SK-N-SH treated with all-trans-retinoic acid at 6 μM for 48 hours (cell line): Measurements from ENCODE around the gene SCYGR1.

Experiments
- ATAC-seq: fragments of 200-7000 bp; cut with Tn5 transposase; 3 replicates; pipeline ENCODE4 v1.9.1; 2020; ENCODE audit warnings: mild to moderate bottlenecking, moderate library complexity
- ARNTL ChIP-seq: fragments of 450-650 bp; formaldehyde crosslinking; IDR thresholded peaks from 2 replicates; pipeline ENCODE4 v1.5.0; 2020; ENCODE audit warnings: low read depth, mild to moderate bottlenecking, moderate library complexity, borderline replicate concordance
- BACH2 ChIP-seq: fragments of 250-450 bp; sonication (Bioruptor Pico); IDR thresholded peaks from 2 replicates; pipeline ENCODE4 v1.9.0; 2021; ENCODE audit warnings: mild to moderate bottlenecking, borderline replicate concordance
- CSDC2 ChIP-seq: fragments of 250-450 bp; sonication (Bioruptor Pico); IDR thresholded peaks from 2 replicates; pipeline ENCODE4 v1.5.0; 2020; ENCODE audit warnings: mild to moderate bottlenecking, moderate library complexity
- ESRRG ChIP-seq: fragments of 250-450 bp; sonication (Bioruptor Pico); IDR thresholded peaks from 2 replicates; pipeline ENCODE4 v1.6.1; 2021; ENCODE audit warnings: mild to moderate bottlenecking
- GLIS3 ChIP-seq: fragments of 250-450 bp; sonication (Bioruptor Pico); IDR thresholded peaks from 2 replicates; pipeline ENCODE4 v1.5.0; 2020; ENCODE audit warnings: mild to moderate bottlenecking, moderate library complexity
- ISL1 ChIP-seq: fragments of 250-450 bp; sonication (Bioruptor Pico); IDR thresholded peaks from 2 replicates; pipeline ENCODE4 v2.1.2; 2022; ENCODE audit warnings: mild to moderate bottlenecking, moderate library complexity
- OSR1 ChIP-seq: fragments of 250-450 bp; sonication (Bioruptor Pico); IDR thresholded peaks from 2 replicates; pipeline ENCODE4 v1.8.0; 2022; ENCODE audit warnings: moderate library complexity, mild to moderate bottlenecking, inconsistent platforms
- PPARA ChIP-seq: fragments of 250-450 bp; sonication (Bioruptor Pico); IDR thresholded peaks from 2 replicates; pipeline ENCODE4 v1.5.0; 2020; ENCODE audit warnings: mild to moderate bottlenecking, borderline replicate concordance
- RARB ChIP-seq: fragments of 250-450 bp; sonication (Bioruptor Pico); IDR thresholded peaks from 2 replicates; pipeline ENCODE4 v1.8.0; 2021; ENCODE audit warnings: mild to moderate bottlenecking, moderate library complexity
- SNAI2 ChIP-seq: fragments of 250-450 bp; sonication (Bioruptor Pico); IDR thresholded peaks from 2 replicates; pipeline ENCODE4 v1.5.0; 2020; ENCODE audit warnings: mild to moderate bottlenecking, moderate library complexity
- TCF4 ChIP-seq: fragments of 250-450 bp; sonication (Bioruptor Pico); IDR thresholded peaks from 2 replicates; pipeline ENCODE4 v1.8.0; 2021; ENCODE audit warnings: mild to moderate bottlenecking, moderate library complexity, borderline replicate concordance
- TOX ChIP-seq: fragments of 250-450 bp; sonication (Bioruptor Pico); IDR thresholded peaks from 2 replicates; pipeline ENCODE4 v1.8.0; 2021; ENCODE audit warnings: mild to moderate bottlenecking, moderate library complexity, borderline replicate concordance
- ZC3H10 ChIP-seq: fragments of 250-450 bp; sonication (Bioruptor Pico); IDR thresholded peaks from 2 replicates; pipeline ENCODE4 v1.5.1; 2021; ENCODE audit warnings: mild to moderate bottlenecking, moderate library complexity
- ZFP3 ChIP-seq: fragments of 250-450 bp; sonication (Bioruptor Pico); IDR thresholded peaks from 2 replicates; pipeline ENCODE4 v1.5.0; 2020; ENCODE audit warnings: mild to moderate bottlenecking, moderate library complexity
- ZFP30 ChIP-seq: fragments of 450-650 bp; formaldehyde crosslinking; IDR thresholded peaks from 2 replicates; pipeline ENCODE4 v1.5.0; 2022; ENCODE audit warnings: mild to moderate bottlenecking, moderate library complexity
- ZNF565 ChIP-seq: fragments of 450-650 bp; formaldehyde crosslinking; conservative IDR thresholded peaks from 2 replicates; pipeline ENCODE4 v1.5.0; 2020; ENCODE audit warnings: low read depth, mild to moderate bottlenecking, moderate library complexity
- ZNF70 ChIP-seq: fragments of 450-650 bp; formaldehyde crosslinking; IDR thresholded peaks from 2 replicates; pipeline ENCODE4 v1.5.0; 2020; ENCODE audit warnings: mild to moderate bottlenecking, moderate library complexity
- ZNF8 ChIP-seq: fragments of 450-650 bp; formaldehyde crosslinking; IDR thresholded peaks from 2 replicates; pipeline ENCODE4 v1.5.0; 2020; ENCODE audit warnings: mild to moderate bottlenecking, moderate library complexity
- TF ChIP-seq, protein P1 (sequence below): fragments of 250-450 bp; sonication (Bioruptor Pico); IDR thresholded peaks from 2 replicates; pipeline ENCODE4 v1.5.1; 2021; ENCODE audit warnings: mild to moderate bottlenecking, moderate library complexity
- TF ChIP-seq, protein P2 (sequence below): fragments of 250-450 bp; sonication (Bioruptor Pico); IDR thresholded peaks from 2 replicates; pipeline ENCODE4 v1.8.0; 2021; ENCODE audit warnings: low read depth, mild to moderate bottlenecking, moderate library complexity, borderline replicate concordance
- TF ChIP-seq, protein P3 (sequence below): fragments of 250-450 bp; sonication (Bioruptor Pico); IDR thresholded peaks from 2 replicates; pipeline ENCODE4 v1.8.0; 2020; ENCODE audit warnings: mild to moderate bottlenecking, moderate library complexity, borderline replicate concordance
- TF ChIP-seq, protein P4 (sequence below): fragments of 250-450 bp; sonication (Bioruptor Pico); IDR thresholded peaks from 2 replicates; pipeline ENCODE4 v1.5.0; 2020; ENCODE audit warnings: mild to moderate bottlenecking, moderate library complexity
- TF ChIP-seq, protein P5 (sequence below): fragments of 250-450 bp; sonication (Bioruptor Pico); IDR thresholded peaks from 2 replicates; pipeline ENCODE4 v1.5.1; 2020; ENCODE audit warnings: low read depth, mild to moderate bottlenecking, moderate library complexity

Gene SCYGR1

DNA sequence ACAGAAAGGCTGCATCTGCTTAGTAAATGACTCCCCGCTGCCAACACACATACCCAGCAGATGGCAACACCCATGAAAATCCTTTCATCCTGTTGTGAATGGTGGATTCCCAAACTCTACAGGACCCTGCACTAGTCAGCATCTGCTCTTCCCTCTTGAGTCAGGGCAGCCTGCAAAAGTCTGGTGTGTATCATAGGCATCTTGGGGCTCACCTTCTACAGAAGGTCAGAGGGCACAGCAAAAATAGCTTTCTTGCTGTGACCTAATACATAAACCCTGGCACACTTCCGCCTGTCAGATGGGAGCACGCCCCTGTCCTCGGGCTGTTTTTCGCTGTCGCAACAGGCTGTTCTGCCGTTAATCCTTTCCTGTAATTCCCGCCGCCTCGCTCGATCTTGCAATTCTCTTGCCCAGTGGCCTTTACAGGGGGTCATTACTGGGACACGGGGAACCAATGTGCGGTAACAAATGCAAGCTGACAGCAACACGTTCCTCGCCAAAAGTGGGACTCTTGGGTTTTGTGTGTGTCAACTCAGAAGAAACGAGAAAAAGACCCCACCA, 19.9 kb upstream of the SCYGR1 start (continued):
- TF ChIP-seq, protein P1, sequence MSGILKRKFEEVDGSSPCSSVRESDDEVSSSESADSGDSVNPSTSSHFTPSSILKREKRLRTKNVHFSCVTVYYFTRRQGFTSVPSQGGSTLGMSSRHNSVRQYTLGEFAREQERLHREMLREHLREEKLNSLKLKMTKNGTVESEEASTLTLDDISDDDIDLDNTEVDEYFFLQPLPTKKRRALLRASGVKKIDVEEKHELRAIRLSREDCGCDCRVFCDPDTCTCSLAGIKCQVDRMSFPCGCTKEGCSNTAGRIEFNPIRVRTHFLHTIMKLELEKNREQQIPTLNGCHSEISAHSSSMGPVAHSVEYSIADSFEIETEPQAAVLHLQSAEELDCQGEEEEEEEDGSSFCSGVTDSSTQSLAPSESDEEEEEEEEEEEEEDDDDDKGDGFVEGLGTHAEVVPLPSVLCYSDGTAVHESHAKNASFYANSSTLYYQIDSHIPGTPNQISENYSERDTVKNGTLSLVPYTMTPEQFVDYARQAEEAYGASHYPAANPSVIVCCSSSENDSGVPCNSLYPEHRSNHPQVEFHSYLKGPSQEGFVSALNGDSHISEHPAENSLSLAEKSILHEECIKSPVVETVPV (CRISPR knock-in tag) = no peak

DNA sequence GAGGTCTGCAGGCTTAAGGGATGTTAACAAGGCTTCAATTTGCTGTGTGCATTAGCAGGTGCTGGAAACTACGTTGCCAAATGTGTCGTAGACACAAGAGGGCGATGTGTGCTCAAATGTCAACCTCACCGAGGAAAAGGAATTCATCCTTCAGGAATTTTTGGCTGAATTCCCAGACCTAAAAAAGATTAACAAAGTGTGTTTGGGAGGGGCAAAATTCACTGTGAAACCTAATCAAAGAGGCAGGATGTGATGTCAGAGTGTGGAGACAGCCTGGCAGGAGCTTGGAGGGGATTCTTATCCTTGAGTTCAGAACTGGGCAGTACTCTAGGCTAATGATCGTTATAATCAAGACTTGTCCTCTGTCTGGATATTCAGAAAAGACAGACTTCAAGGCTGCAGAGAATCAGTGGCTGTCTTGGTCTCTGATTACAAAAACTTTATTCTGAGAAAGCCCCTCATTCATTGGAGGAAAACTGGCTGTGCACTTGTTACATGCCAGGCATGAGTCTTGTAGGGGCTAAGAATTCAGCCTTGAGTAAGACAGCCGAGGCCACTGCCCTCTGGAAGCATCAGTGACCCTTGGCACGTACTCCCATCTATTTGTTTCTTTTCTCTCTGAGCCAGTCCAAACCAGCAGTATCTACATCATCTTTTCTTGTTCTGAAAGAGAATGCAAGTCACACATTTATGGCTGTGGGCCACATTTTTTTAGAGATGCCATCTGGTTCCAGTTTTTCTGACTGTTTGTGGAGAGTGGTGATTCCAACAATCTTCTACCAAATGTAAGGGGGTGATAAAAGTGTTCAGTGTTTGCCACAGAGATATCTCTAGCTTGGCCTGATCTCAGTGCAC, 18.7 kb upstream of the SCYGR1 start:
- TF ChIP-seq TCF4 (CRISPR knock-in tag) (0 out of 2 replicates have a peak, but pooled peaks have one; percentile 15), ESRRG (CRISPR knock-in tag) (no peak), BACH2 (no peak), PPARA (no peak), ZC3H10 (CRISPR knock-in tag) (no peak), ISL1 (CRISPR knock-in tag) (peak; percentile 34), SNAI2 (CRISPR knock-in tag) (0 out of 2 replicates have a peak, but pooled peaks have one; percentile 43), ZNF70 (CRISPR knock-in tag) (peak; percentile 48; the same call in 1 of the 2 replicates), ZNF565 (CRISPR knock-in tag) (no peak)
- TF ChIP-seq, protein P2, sequence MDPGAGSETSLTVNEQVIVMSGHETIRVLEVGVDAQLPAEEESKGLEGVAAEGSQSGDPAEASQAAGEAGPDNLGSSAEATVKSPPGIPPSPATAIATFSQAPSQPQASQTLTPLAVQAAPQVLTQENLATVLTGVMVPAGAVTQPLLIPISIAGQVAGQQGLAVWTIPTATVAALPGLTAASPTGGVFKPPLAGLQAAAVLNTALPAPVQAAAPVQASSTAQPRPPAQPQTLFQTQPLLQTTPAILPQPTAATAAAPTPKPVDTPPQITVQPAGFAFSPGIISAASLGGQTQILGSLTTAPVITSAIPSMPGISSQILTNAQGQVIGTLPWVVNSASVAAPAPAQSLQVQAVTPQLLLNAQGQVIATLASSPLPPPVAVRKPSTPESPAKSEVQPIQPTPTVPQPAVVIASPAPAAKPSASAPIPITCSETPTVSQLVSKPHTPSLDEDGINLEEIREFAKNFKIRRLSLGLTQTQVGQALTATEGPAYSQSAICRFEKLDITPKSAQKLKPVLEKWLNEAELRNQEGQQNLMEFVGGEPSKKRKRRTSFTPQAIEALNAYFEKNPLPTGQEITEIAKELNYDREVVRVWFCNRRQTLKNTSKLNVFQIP (CRISPR knock-in tag) = no peak
- TF ChIP-seq, protein P3, sequence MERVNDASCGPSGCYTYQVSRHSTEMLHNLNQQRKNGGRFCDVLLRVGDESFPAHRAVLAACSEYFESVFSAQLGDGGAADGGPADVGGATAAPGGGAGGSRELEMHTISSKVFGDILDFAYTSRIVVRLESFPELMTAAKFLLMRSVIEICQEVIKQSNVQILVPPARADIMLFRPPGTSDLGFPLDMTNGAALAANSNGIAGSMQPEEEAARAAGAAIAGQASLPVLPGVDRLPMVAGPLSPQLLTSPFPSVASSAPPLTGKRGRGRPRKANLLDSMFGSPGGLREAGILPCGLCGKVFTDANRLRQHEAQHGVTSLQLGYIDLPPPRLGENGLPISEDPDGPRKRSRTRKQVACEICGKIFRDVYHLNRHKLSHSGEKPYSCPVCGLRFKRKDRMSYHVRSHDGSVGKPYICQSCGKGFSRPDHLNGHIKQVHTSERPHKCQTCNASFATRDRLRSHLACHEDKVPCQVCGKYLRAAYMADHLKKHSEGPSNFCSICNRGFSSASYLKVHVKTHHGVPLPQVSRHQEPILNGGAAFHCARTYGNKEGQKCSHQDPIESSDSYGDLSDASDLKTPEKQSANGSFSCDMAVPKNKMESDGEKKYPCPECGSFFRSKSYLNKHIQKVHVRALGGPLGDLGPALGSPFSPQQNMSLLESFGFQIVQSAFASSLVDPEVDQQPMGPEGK (CRISPR knock-in tag) = peak; percentile 38; the same call in 1 of the 2 replicates
- peak; percentile 91 for ATAC-seq

DNA sequence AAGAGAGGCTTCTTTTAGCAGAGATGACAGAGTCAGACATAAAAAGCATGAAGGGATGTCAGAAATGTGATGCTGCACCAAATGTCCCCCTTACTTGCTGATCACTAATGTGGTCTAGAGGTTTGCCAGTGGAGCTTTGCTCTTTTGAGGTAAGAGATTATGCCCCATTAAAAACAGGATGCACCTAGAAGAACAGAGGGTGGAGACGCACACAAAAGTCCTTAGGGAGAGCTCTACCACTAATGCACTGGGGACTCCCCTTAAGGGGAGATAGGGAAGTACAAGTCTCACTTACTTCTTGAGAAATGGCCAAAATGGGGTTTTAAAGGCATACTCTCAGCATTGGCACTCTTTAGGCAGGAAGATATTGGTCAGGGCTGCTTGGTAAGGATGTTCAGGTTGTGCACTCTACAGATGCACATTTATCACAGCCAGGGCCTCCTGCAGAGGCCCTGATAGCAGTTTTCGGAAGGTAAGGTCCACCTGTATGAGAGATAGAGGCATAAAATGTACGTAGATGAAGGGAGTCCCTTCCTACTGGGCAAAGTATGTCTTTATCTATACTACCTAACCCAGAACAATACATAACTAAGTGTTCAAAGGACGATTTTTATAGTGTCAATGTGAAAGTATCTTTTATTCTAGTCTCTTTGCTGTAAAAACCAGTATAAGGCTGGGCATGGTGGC, 17.0 kb upstream of the SCYGR1 start:
- no peak for ATAC-seq
- TF ChIP-seq OSR1 (CRISPR knock-in tag) = no peak
- no peak for TF ChIP-seq RARB (CRISPR knock-in tag)
- TF ChIP-seq, protein P4, sequence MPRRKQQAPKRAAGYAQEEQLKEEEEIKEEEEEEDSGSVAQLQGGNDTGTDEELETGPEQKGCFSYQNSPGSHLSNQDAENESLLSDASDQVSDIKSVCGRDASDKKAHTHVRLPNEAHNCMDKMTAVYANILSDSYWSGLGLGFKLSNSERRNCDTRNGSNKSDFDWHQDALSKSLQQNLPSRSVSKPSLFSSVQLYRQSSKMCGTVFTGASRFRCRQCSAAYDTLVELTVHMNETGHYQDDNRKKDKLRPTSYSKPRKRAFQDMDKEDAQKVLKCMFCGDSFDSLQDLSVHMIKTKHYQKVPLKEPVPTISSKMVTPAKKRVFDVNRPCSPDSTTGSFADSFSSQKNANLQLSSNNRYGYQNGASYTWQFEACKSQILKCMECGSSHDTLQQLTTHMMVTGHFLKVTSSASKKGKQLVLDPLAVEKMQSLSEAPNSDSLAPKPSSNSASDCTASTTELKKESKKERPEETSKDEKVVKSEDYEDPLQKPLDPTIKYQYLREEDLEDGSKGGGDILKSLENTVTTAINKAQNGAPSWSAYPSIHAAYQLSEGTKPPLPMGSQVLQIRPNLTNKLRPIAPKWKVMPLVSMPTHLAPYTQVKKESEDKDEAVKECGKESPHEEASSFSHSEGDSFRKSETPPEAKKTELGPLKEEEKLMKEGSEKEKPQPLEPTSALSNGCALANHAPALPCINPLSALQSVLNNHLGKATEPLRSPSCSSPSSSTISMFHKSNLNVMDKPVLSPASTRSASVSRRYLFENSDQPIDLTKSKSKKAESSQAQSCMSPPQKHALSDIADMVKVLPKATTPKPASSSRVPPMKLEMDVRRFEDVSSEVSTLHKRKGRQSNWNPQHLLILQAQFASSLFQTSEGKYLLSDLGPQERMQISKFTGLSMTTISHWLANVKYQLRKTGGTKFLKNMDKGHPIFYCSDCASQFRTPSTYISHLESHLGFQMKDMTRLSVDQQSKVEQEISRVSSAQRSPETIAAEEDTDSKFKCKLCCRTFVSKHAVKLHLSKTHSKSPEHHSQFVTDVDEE (CRISPR knock-in tag) = no peak
- TF ChIP-seq, protein P3 (CRISPR knock-in tag) = no peak
- no peak for TF ChIP-seq ZNF565 (CRISPR knock-in tag)
- no peak for TF ChIP-seq ZNF70 (CRISPR knock-in tag)
- no peak for TF ChIP-seq SNAI2 (CRISPR knock-in tag)
- TF ChIP-seq ZFP30 (CRISPR knock-in tag) = no peak
- TF ChIP-seq CSDC2 (CRISPR knock-in tag) = no peak
- no peak for TF ChIP-seq ARNTL (CRISPR knock-in tag)
- no peak for TF ChIP-seq ZFP3
- TF ChIP-seq, protein P5, sequence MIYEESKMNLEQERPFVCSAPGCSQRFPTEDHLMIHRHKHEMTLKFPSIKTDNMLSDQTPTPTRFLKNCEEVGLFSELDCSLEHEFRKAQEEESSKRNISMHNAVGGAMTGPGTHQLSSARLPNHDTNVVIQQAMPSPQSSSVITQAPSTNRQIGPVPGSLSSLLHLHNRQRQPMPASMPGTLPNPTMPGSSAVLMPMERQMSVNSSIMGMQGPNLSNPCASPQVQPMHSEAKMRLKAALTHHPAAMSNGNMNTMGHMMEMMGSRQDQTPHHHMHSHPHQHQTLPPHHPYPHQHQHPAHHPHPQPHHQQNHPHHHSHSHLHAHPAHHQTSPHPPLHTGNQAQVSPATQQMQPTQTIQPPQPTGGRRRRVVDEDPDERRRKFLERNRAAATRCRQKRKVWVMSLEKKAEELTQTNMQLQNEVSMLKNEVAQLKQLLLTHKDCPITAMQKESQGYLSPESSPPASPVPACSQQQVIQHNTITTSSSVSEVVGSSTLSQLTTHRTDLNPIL (CRISPR knock-in tag) = no peak
- TF ChIP-seq, protein P2 (CRISPR knock-in tag) = no peak
- no peak for TF ChIP-seq TOX (CRISPR knock-in tag)
- no peak for TF ChIP-seq GLIS3 (CRISPR knock-in tag)
- TF ChIP-seq ZNF8 = no peak
- TF ChIP-seq PPARA = no peak
